HUES48 (cell line): ENCODE results near the gene PTPRN2.

ENCODE experiments used
- H3K27ac ChIP-seq: one replicate; pipeline ENCODE4 v1.7.0; 2013; ENCODE audit warnings: low read depth, low read length, inconsistent platforms
- H3K27me3 ChIP-seq: 2 replicates; pipeline ENCODE4 v1.6.1; 2013; ENCODE audit warnings: mild to moderate bottlenecking, low read length; ENCODE audit not compliant: control insufficient read depth, insufficient read depth
- H3K36me3 ChIP-seq: 2 replicates; pipeline ENCODE4 v1.6.1; 2013; ENCODE audit warnings: low read length; ENCODE audit not compliant: control insufficient read depth, insufficient read depth
- H3K4me1 ChIP-seq: 2 replicates; pipeline ENCODE4 v1.6.1; 2013; ENCODE audit warnings: mild to moderate bottlenecking, low read length; ENCODE audit not compliant: control insufficient read depth, insufficient read depth
- H3K4me3 ChIP-seq: 2 replicates; pipeline ENCODE4 v1.5.1; 2013; ENCODE audit warnings: mild to moderate bottlenecking, low read depth, low read length
- H3K9ac ChIP-seq: 2 replicates; pipeline ENCODE4 v1.6.1; 2013; ENCODE audit warnings: mild to moderate bottlenecking, low read depth, low read length, moderate library complexity
- H3K9me3 ChIP-seq: 2 replicates; pipeline ENCODE4 v1.6.1; 2013; ENCODE audit warnings: low read length; ENCODE audit not compliant: control insufficient read depth, insufficient read depth

PTPRN2 gene

DNA sequence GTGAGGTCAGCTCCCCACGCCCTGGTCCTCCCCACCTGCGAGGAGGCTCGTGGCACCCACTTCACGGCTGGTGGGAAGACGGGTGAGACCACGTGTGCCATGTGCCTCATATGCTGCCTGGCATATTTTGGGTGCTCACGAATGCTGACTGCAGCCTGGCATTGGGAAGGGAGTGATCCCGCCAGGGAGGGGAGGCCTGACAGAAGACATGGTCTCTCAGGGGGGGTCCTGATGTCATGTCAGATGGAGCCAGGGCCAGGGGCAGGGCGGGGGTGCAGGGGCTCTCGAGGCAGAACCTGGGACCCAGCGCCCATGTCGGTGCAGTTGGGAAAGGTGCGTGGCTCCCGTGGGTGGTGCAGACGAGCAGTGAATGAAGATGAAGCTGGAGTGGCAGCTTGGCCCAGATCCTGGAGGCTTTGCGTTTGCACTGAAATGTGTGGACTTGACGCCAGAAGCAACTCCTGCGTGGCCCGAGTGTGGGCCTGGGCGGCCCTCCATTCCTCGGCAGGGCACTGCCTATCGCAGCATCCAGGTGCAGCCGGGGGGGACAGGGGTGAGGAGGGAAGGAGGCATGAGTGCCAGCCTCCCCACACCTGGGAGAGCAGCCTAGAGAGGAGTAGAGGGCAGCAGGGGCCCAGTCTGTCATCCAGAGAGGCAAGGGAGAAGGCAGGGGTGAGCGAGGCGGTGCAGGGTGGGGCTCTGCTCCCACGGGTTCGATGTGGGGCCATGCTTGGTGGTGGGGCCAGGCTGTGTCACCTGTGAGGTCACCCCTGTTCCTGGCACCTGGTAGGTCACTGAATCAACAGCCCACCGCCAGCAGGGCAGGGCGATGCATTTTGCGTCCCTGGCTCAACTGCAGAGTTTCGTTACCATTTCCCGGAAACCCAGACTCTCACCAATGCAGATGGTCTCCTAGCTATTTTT is 865.2 kb downstream of the PTPRN2 start:
- no peaks in the 10 kb centered on the region for H3K9me3 ChIP-seq
- H3K4me1 ChIP-seq = no peaks in the 10 kb centered on the region

DNA sequence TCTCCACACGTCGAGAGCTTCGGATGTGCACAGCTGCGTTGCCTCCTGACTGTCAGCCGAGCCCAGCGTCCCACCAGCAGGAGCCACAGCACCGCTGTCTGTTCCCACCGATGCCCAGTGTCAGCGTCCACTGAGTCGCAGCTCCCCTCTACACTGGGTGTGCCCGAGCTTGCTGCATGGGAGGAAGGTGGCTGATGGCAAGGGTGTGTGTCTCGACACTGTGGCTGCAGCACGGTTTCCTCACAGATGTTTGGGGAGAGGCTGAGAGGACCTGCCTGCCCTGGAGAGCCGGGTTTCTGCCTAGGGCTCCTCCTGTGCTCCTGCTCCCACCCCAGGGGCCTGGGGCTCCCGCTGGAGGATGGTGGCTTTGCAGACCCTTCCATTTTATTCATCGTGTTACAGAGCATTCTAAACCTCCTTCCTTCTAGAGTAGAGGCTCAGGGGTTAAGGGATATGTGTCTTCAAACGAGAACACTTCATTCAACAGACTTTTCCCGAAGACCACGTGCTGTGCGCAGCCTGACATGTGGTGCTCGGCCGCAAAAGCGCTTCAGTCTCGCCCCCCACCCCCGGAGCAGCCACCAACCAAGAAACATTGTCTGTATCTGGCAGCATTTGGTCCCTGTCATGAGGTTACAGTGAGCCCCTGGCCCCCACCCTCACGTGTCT is 866.0 kb downstream of the PTPRN2 start:
- H3K9ac ChIP-seq = no peak overlapping the region
- no peaks in the 10 kb centered on the region for H3K9me3 ChIP-seq
- no peaks in the 10 kb centered on the region for H3K36me3 ChIP-seq
- H3K27me3 ChIP-seq = no peaks in the 10 kb centered on the region
- no peaks in the 10 kb centered on the region for H3K4me1 ChIP-seq
- no peak overlapping the region for H3K27ac ChIP-seq
- H3K4me3 ChIP-seq = no peak overlapping the region

More for the DNA sequence above, 865.2 kb downstream of the PTPRN2 start:
- H3K36me3 ChIP-seq = no peaks in the 10 kb centered on the region
- no peak overlapping the region for H3K4me3 ChIP-seq
- H3K27me3 ChIP-seq = no peaks in the 10 kb centered on the region
- no peak overlapping the region for H3K9ac ChIP-seq
- H3K27ac ChIP-seq = no peak overlapping the region

DNA sequence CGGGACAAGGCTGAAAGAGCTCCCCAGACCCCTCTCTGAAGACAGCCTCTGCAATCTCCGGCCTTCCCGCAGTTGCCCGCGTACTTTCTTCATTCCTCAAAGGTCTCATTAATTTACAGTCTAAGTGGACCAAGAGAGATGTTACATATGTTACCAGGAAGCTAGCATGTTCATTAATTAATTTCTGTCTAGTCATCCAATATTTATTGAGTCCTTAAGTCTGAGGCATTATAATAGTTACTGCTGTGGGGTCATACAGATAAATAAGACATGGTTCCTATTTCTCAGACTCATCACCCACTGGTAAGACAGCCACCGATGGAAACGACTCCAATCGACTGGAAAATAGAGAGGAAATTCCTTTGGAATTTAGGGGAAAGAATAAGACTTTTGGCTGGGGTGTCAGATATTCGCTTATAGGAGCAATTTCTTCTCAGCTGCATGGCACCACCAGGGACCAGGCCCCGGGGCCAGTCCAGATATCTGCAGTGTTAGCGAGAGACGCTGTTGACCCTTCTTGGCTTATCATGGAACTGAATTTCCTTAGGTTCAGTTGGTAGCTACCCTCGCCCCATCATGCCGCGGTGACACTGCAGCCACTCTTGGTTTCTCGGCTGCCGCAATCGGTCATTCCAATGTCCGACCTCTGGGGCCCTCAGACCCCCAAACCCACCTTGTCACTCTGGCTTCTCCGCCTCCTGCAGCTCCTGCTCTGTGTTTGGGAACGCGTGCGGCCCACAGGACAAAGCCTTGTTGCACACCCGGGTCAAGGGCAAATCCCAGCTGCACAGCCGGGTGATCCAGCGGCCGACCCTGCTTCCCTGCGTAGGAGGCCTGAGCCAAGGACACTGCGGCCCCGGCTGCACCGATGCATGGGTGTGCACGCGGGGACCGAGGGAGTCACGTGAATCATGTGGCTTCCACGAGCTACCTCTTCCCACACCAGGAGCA is 867.6 kb downstream of the PTPRN2 start:
- Histone ChIP-seq H3K27me3 (no peaks in the 10 kb centered on the region), H3K4me1 (no peaks in the 10 kb centered on the region), H3K36me3 (no peaks in the 10 kb centered on the region), H3K9ac (no peak overlapping the region), H3K27ac (no peak overlapping the region), H3K4me3 (no peak overlapping the region), H3K9me3 (no peaks in the 10 kb centered on the region)

DNA sequence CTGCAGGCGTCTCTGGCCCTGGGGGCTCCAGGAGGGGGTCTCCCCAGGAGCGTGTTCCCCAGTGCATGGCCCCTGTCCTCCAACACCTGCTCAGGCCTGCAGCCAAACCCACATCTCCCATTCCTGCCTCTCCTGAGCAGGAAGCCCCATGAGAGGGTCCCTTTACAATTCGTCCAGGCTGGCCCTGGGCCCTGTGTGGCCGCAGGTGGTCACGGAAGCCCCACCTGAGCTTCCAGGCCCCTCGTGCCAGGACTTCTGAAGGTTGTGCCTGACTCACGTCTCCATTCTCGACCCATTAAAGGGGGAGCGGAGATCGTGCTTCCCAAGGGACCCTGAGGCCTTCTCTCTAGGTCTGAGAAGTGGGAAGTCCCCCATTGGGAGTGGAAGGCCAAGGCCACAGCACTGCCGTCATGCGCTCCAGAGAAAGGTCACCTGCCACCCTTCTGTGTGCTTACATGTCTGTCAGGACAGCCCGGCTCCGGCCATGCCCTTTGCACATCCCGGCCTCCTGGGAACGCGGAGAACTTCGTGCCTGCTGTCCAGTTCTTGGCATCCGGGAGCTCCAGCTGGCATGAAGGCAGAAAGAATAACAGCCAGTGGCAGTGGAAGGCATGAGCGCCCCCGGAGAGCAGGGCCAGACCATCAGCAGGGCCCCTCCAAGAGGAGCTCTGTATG is 868.5 kb downstream of the PTPRN2 start:
- Histone ChIP-seq H3K27me3 (no peaks in the 10 kb centered on the region), H3K9ac (no peak overlapping the region), H3K27ac (no peak overlapping the region), H3K36me3 (no peaks in the 10 kb centered on the region), H3K4me1 (no peaks in the 10 kb centered on the region), H3K4me3 (no peak overlapping the region), H3K9me3 (no peaks in the 10 kb centered on the region)

DNA sequence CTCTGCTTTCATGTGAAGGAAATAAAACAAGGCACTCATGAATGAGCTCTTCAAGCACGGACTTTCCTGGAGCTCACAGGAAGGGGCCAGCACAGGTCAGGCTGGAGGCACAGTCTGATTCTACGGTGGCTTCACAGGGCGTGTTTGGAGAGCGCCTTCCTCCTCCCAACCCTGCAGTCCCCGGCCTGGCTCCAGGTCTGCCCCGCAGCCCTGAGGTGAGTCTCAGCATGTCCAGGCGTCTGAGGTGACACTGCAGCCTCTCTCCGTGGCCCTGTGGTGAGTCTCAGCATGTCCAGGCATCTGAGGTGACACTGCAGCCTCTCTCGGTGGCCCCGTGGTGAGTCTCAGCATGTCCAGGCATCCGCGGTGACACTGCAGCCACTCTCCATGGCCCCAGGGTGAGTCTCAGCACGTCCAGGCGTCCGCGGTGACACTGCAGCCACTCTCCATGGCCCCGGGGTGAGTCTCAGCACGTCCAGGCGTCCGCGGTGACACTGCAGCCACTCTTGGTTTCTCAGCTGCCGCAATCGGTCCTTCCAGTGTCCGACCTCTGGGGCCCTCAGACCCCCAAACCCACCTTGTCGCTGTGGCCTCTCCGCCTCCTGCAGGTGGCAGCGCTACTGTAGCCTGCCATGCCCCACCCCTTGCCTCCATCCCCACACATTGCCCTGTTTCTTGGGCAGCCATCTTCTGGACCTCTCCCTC is 869.2 kb downstream of the PTPRN2 start:
- no peak overlapping the region for H3K9ac ChIP-seq
- H3K4me3 ChIP-seq = no peak overlapping the region
- H3K9me3 ChIP-seq = no peaks in the 10 kb centered on the region
- H3K4me1 ChIP-seq = no peaks in the 10 kb centered on the region
- H3K27ac ChIP-seq = no peak overlapping the region
- no peaks in the 10 kb centered on the region for H3K36me3 ChIP-seq
- H3K27me3 ChIP-seq = no peaks in the 10 kb centered on the region

DNA sequence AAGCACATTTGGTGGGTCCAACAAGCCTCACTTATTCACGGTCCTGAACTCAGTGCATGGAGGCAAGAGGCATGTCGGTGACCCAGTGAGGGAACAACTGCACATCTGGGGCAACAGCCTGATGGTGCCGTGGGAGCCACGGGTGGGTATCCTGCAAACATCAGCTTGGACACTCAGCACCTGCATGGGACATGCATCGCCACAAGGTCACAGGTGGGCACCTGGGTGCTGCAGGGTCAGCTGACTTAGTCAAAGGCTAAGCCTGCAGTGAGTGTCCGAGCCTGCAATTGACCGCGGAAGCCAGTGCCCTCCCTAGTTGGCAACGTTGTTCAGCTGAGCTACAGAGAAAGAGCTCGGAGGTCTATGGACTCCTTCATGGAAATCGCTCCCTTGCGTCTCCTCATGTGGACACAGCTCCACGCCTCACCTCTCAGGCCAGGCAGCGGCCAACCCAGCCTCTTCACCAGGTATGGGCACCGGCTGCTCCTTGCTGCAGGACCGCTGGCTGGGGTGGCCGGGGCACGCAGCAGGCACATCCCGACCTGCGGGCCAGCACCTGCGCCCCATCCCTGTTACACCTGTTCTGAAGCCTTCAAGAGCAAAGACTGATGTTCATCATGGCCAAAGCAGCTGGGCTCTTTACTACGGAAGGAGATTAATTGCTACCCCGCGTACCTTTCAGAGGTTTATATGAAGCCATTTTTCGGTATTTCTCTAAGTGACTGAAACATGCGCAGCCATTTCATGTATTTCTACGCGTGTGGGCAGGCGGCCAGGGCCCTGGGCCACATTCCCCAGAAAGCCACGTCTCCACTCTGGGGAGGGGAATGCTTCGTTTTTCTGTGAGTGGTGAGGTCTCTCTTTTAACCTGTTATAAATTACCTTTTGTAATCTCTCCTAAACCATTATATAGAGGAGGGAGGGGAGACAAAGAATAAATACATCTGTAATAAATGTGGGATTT is 870.1 kb downstream of the PTPRN2 start:
- no peaks in the 10 kb centered on the region for H3K36me3 ChIP-seq
- H3K9ac ChIP-seq = no peak overlapping the region
- no peaks in the 10 kb centered on the region for H3K4me1 ChIP-seq
- no peak overlapping the region for H3K4me3 ChIP-seq
- H3K9me3 ChIP-seq = no peaks in the 10 kb centered on the region
- no peak overlapping the region for H3K27ac ChIP-seq
- no peaks in the 10 kb centered on the region for H3K27me3 ChIP-seq

DNA sequence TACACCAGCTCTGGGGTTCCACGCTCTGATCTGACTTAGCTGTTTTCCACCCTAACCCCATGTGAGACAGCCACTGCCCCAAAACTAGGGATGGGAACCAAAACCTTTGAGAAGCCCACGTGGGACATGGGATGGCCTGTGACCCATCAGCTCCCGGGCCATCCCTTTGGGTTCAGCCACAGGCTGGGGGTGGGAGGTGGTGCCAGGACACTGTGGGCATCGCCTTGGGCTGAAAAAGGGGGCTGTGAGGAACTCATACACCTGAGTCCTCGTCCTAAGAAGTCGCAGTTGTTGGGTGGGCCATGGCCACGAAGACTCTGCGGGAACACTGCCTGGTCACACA is 871.7 kb downstream of the PTPRN2 start:
- H3K27ac ChIP-seq = no peak overlapping the region
- H3K27me3 ChIP-seq = no peaks in the 10 kb centered on the region
- H3K4me3 ChIP-seq = no peak overlapping the region
- no peaks in the 10 kb centered on the region for H3K36me3 ChIP-seq
- H3K9ac ChIP-seq = no peak overlapping the region
- no peaks in the 10 kb centered on the region for H3K4me1 ChIP-seq
- no peaks in the 10 kb centered on the region for H3K9me3 ChIP-seq

DNA sequence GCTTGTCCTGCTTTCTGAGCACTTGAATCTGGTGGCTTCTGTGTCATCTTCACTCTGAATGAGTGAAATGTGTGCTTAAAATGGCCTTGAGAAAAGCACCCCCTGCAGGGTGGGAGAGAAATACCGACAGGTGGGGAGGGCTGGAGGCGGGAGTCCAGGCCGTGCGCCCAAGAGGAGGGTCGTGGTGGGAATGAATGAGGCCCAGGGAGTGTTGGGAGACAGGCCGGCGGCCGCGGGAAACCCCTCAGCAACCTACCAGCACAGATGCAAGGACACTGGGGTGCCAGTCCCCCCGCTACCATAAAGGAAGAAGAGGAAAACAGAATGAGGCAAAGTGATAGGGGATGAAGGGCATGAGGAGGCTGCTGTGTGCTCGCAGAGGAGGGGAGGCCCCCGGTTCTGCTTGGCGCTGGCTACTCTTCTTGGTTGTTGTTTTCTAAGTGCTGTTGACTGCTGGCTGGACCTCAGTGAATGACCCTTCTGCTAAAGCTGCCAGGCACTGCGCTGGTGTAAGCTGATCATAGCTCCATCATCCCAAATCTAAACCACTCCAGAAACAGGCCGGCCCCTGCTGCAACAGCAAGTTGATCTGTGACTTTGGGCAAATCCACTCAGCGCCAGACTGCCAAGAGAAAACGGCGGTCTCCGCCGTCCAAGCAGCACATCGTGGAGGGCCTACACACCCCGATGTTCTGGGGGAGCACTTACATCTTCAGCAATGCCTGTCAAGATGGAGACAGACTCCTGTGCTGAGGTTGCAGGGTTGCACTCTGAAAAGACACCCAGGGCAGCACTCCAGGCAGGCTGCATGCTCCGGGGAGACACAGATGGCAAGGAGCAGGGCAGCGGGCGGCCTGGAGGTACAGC is 872.3 kb downstream of the PTPRN2 start:
- H3K36me3 ChIP-seq = no peaks in the 10 kb centered on the region
- no peak overlapping the region for H3K9ac ChIP-seq
- no peak overlapping the region for H3K4me3 ChIP-seq
- no peaks in the 10 kb centered on the region for H3K27me3 ChIP-seq
- no peaks in the 10 kb centered on the region for H3K4me1 ChIP-seq
- H3K27ac ChIP-seq = no peak overlapping the region
- no peaks in the 10 kb centered on the region for H3K9me3 ChIP-seq
